ENCODE measurements around the gene WNT9B.

WNT9B gene

GRCh38 chr17:46884552-46884951, 33.2 kb downstream of the WNT9B start:
- DNase-seq (ENCODE audit: low spot score) = no peak

- no peak for DNase-seq (ENCODE audit: low spot score)
Measured at GRCh38 chr17:46885415-46886309, 34.3 kb downstream of the WNT9B start.

DNA sequence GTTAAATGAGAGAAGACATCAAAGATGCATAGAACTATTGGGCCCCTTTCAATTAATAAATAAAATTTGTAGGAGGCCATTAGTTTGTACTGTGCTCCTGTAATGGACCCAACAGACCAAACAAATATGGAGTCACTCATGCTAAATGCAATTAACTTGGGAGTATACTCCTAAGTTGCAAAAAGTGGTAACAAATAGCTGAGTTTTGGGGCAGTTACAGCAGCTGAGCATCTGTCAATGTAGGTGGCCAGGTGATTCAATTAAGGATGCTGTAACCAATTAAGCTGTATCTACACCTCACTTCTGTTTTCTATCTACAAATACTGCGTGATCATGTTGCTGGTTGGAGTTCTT, 34.9 kb downstream of the WNT9B start:
- DNase-seq (ENCODE audit: low spot score) = no peak

DNA sequence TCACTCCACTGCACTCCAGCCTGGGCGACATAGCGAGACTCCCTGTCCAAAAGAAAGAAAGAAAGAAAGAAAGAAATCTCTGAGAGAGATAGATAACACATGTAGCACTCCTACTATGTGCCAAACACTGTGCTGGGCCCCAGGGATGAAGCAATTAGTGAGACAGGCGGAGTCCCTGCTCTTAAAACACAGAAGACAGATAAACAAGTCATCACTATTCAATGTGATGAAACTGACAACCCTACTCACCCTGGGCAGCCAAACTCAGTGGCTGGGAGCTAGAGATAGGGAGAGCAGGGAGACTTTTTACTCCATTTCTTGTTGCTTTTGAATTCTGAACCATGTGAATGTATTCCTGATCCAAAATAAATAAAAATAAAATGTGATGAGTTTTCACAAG, 36.3 kb downstream of the WNT9B start:
- no peak for DNase-seq (ENCODE audit: low spot score)

DNA sequence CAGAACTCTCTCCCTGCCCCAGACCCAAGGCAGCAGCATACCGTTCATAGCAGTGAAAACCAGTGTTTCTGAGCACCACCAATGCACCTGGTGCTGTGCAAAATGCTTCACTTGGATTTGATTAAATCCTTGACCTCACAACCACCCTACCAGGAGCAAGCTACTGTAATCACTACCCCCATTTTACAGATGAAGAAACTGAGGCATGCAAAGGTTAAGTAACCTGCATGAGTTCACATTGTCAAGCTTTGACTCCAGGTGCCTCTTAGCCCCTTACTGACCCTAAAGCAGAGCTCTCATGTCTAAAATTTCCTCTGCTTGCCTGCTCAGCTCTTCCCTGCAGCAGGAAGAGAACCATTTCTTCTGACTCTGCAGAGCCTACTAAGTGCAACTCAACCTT, 37.3 kb downstream of the WNT9B start:
- DNase-seq (ENCODE audit: low spot score) = no peak

DNA sequence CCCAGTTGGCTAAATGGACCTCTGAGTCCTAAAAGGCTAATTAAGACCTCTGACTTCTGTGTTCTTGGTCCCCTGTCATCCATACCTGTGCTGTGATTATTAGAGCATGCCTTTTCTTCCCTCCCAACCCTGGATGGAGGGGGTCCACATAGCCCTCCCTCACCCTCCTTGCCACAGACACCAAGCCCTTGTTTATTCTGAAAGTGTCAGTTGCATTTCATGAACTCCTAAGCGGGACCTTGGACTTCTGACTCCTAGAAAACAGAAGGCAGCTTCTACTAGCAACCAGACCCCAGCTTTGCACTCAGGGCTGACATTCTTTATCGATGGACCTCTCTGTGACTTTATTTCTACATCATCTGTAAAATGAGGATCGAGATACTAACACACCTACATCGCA, 38.1 kb downstream of the WNT9B start:
- no peak for DNase-seq (ENCODE audit: low spot score)

DNA sequence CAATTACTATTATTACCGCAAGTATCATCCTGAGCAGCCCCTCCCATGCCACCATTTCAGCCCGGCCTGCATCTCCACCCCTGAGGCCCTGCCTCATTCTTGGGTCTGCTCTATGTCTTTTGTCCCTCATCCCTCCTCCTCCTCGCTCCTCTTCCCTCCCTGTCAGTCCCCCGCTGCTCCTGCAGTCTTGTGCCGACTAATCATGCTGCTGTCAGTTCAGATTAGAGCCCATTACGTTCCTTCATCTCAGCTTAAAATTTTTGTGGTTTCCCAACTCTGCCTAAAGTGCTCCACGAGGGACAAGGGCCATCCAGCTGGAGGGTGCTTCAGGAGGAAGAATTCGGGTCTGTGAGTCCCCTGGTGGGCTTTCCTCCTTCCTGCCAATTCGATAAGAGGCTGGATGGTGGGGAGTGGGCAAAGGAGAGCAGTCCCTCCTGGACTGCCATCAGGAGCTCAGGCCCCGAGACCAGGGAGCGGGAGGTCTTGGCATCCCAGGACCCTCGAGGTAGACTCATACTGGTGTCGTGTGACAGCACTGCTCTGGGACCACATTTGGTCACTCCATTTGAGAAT, 38.7 kb downstream of the WNT9B start:
- DNase-seq (ENCODE audit: low spot score) = no peak

- no peak for DNase-seq (ENCODE audit: low spot score)
Measured at GRCh38 chr17:46890638-46891037, 39.3 kb downstream of the WNT9B start.

- no peak for DNase-seq (ENCODE audit: low spot score)
Measured at GRCh38 chr17:46892192-46892703, 40.9 kb downstream of the WNT9B start.

GRCh38 chr17:46894024-46894423, 42.6 kb downstream of the WNT9B start:
- DNase-seq (ENCODE audit: low spot score) = no peak

GRCh38 chr17:46894476-46895151, 43.2 kb downstream of the WNT9B start:
- DNase-seq (ENCODE audit: low spot score) = no peak

GRCh38 chr17:46895171-46895570, 43.8 kb downstream of the WNT9B start:
- no peak for DNase-seq (ENCODE audit: low spot score)

- no peak for DNase-seq (ENCODE audit: low spot score)
Measured at GRCh38 chr17:46896991-46897390, 45.6 kb downstream of the WNT9B start.

GRCh38 chr17:46898364-46898763, 47.0 kb downstream of the WNT9B start:
- no peak for DNase-seq (ENCODE audit: low spot score)

GRCh38 chr17:46898860-46899259, 47.5 kb downstream of the WNT9B start:
- DNase-seq (ENCODE audit: low spot score) = no peak

DNA sequence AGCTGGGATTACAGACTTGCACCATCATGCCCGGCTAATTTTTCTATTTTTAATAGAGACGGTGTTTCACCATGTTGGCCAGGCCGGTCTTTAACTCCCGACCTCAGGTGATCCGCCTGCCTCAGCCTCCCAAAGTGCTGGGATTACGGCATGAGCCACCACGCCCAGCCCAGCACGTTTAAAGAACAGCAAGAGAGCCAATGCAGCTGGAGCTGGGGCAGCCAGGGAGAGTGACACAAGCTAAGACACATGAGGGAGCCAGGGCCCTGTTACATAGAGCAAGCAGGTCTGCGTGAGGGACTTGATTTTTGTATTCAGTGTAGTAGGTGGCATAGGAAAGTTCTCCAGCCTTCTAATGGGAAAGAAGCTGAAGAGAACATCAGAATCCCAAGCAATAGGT, 49.9 kb downstream of the WNT9B start:
- DNase-seq (ENCODE audit: low spot score) = no peak

DNA sequence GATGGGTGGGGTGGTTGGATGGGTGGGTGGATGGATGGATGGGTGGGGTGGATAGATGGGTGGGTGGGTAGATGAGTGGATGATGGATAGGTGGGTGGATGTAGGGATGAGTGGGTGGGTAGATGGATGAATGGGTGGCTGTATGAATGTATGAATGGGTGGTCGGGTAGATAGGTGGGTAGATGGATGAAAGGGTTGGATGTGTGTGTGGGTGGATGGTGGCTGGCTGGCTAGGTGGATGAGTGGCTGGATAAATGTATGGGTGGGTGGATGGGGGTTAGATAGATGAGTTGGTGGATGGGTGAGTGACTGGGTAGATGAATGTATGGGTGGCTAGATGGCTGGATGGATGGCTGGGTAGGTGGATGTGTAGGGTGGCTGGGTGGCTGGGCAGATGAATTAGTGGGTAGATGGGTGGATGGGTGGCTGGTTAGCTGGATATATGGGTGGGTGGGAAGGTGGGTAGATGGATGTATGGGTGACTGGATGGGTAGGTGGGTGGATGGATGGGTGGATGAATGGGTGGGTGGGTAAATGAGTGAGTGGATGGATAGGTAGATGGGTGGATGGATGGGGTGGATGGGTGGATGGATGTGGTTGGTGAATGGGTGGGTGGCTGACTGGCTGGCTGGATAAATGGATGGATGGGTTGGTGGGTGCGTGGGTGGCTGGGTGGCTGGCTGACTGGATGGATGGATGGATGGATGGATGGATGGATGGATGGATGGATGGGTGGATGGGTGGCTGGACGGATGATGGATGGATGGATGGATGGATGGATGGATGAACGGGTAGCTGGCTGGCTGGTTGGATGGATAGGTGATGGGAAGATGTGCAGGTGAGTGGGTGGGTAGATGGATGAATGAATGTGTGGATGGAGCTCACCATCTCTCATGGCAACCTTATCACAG, 52.6 kb downstream of the WNT9B start:
- DNase-seq (ENCODE audit: low spot score) = no peak

DNA sequence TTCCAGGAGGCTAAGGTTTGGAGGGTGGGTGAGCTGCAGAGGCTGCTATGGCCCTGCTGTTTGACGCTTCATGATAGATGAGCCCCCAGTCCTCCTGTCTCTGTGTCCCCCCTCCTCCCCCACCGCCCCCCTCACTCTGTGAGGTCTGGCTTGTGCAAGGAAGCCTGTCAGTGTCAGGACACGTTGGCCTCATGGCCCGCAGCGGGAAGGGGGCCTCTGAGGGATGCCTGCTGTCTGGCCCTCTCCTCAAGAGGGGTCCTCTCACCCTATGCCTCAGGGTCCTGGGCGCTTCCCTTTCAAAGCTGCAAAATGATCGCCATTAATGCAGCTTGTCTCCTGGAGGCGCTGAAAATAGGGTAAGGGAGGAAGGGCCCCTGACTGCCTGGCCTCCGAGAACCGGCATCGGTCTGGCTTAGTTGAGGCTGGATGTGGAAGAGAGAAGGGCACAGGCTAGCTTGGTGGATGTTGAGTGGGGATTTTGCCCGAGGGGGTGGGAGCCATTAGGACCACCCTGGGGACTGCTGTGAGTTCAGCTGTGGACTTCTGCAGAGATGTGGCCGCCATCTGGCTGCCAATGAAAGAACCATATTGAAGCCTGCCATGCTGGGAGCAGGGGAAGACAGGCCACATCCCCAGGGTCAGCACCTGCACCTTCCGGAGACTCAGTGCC, 56.8 kb downstream of the WNT9B start:
- DNase-seq (ENCODE audit: low spot score) = no peak

- DNase-seq (ENCODE audit: low spot score) = no peak
Measured at GRCh38 chr17:46910179-46910927, 59.0 kb downstream of the WNT9B start.

DNA sequence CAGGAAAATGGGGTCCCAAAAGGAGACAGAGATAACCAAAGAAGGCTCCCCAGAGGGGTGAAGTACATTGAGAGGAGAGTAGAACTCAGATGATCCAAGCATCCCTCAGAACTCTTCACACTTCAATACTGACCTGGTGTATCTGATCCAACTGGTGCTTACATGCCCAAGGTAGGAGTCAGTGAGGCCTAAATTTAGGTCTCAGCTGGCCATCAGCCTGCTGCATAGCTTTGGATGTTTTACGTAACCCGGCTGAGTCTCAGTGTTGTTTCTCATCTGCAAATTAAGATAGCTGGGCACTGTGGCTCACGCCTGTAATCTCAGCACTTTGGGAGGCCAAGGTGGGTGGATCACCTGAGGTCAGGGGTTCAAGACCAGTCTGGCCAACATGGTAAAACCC, 59.9 kb downstream of the WNT9B start:
- DNase-seq (ENCODE audit: low spot score) = no peak

GRCh38 chr17:46915596-46915995, 64.2 kb downstream of the WNT9B start:
- no peak for DNase-seq (ENCODE audit: low spot score)
